HUES48 (cell line): ENCODE data around the gene ATXN7L2.

Experiments used
- H3K27ac ChIP-seq: one replicate; pipeline ENCODE4 v1.7.0; 2013; ENCODE audit warnings: low read depth, low read length, inconsistent platforms
- H3K27me3 ChIP-seq: 2 replicates; pipeline ENCODE4 v1.6.1; 2013; ENCODE audit warnings: mild to moderate bottlenecking, low read length; ENCODE audit not compliant: control insufficient read depth, insufficient read depth
- H3K36me3 ChIP-seq: 2 replicates; pipeline ENCODE4 v1.6.1; 2013; ENCODE audit warnings: low read length; ENCODE audit not compliant: control insufficient read depth, insufficient read depth
- H3K4me1 ChIP-seq: 2 replicates; pipeline ENCODE4 v1.6.1; 2013; ENCODE audit warnings: mild to moderate bottlenecking, low read length; ENCODE audit not compliant: control insufficient read depth, insufficient read depth
- H3K4me3 ChIP-seq: 2 replicates; pipeline ENCODE4 v1.5.1; 2013; ENCODE audit warnings: mild to moderate bottlenecking, low read depth, low read length
- H3K9ac ChIP-seq: 2 replicates; pipeline ENCODE4 v1.6.1; 2013; ENCODE audit warnings: mild to moderate bottlenecking, low read depth, low read length, moderate library complexity
- H3K9me3 ChIP-seq: 2 replicates; pipeline ENCODE4 v1.6.1; 2013; ENCODE audit warnings: low read length; ENCODE audit not compliant: control insufficient read depth, insufficient read depth

Gene ATXN7L2

GRCh38 chr1:109513110-109513710 is 29.5 kb downstream of the ATXN7L2 start:
- Histone ChIP-seq H3K4me3 (no peak overlapping the region), H3K27ac (no peak overlapping the region), H3K27me3 (peaks cover 33% of the 10 kb centered on the region)

DNA sequence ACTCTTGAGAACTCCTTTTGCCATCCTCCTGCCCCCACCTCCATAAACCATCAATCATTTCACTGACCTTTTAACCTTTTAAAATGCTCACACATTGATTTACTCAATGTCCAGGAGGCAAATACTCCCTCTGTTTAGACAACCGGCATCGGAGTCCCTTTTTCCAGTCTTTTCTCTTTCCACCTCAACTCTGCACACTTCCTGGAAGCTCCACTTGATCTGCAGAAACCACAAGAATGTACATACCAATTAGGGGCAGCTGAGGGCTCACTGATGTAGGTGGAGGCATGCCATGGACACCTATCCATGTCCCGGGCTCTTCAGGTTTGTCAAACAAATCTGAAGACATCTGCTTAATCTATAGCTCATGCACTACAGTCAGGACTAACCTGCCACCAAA is 31.1 kb downstream of the ATXN7L2 start:
- Histone ChIP-seq H3K4me1 (peaks cover 5% of the 10 kb centered on the region), H3K27me3 (peaks cover 20% of the 10 kb centered on the region), H3K27ac (no peak overlapping the region), H3K9ac (no peak overlapping the region), H3K4me3 (no peak overlapping the region), H3K36me3 (no peaks in the 10 kb centered on the region), H3K9me3 (no peaks in the 10 kb centered on the region)

More at GRCh38 chr1:109513110-109513710, 29.5 kb downstream of the ATXN7L2 start:
- Histone ChIP-seq H3K9me3 (no peaks in the 10 kb centered on the region), H3K9ac (no peak overlapping the region), H3K4me1 (peaks cover 5% of the 10 kb centered on the region), H3K36me3 (no peaks in the 10 kb centered on the region)

DNA sequence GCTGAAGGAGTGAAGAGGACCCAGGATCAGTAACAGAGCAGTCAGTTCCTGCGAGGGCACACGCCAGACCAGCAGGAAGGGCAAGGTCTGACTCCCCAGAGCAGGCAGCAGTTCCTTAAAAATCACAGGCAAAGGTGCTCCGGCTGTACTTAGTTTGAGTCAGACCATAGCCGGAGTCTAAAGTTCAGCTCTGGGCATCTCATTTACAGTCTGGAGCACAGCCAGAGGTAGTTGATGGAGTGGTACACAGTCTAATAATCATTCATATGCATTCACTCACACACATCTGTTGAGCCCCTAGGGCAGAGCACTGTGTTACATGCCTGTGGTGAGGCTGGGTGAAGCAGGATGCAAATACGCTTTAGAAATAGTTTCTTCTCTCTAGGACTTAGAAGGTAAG is 33.2 kb downstream of the ATXN7L2 start:
- Histone ChIP-seq H3K27ac (no peak overlapping the region), H3K4me3 (no peak overlapping the region), H3K27me3 (no peaks in the 10 kb centered on the region), H3K9me3 (no peaks in the 10 kb centered on the region), H3K9ac (no peak overlapping the region), H3K4me1 (no peaks in the 10 kb centered on the region), H3K36me3 (no peaks in the 10 kb centered on the region)

- Histone ChIP-seq H3K9me3 (no peaks in the 10 kb centered on the region), H3K4me1 (no peaks in the 10 kb centered on the region), H3K9ac (no peak overlapping the region), H3K27me3 (no peaks in the 10 kb centered on the region), H3K36me3 (no peaks in the 10 kb centered on the region), H3K27ac (no peak overlapping the region), H3K4me3 (no peak overlapping the region)
Measured at GRCh38 chr1:109517337-109517736, 33.6 kb downstream of the ATXN7L2 start.

DNA sequence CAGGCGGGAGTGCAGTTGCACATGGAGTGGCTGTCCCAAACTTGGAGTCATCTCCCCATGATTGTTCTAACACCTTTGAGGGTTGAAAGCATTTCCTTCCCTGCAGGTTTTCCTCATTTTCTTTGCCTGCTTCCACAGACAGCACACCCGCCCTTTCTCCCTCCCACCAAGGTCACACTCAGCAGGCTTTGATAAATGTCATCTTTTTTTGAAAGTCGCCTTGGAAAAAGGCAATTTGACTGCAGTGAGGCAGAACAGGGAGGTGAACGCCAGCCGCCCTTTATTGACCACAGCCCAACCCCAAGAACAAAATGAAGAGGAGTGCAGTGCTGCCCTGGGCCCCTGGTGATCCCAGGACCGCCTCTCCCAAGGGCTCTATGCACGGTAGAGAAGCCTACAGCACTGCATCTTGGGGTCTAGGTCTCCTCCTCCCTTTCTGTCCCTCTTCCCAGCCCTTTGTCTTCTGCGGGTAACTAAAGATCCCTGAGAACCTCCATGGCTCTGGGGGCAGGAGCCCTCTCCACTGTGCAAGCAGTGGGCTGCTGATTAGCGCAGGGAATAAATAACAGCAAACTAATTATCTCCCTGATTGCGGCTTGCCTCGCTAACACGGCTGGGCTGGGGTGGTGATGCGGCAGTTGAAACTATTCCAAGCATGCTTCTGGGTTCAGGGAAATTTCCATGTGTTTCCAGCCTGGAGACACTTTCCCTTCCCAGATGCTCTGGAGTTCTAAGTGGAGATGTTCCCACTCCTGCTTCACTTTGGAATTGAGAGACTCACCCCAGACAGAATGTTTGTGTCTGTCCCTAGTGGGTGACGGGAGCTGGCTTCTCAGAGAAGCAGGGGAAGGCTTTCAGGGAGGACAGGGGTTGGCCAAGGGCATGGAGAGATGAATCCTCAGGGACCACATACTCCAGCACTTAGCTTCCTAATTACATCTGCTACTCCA is 37.6 kb downstream of the ATXN7L2 start:
- no peak overlapping the region for H3K27ac ChIP-seq
- H3K4me1 ChIP-seq = no peaks in the 10 kb centered on the region
- no peaks in the 10 kb centered on the region for H3K36me3 ChIP-seq
- no peak overlapping the region for H3K9ac ChIP-seq
- no peak overlapping the region for H3K4me3 ChIP-seq
- no peaks in the 10 kb centered on the region for H3K9me3 ChIP-seq
- H3K27me3 ChIP-seq = no peaks in the 10 kb centered on the region

GRCh38 chr1:109522026-109522425 is 38.3 kb downstream of the ATXN7L2 start:
- Histone ChIP-seq H3K9ac (no peak overlapping the region), H3K36me3 (no peaks in the 10 kb centered on the region), H3K9me3 (no peaks in the 10 kb centered on the region)

DNA sequence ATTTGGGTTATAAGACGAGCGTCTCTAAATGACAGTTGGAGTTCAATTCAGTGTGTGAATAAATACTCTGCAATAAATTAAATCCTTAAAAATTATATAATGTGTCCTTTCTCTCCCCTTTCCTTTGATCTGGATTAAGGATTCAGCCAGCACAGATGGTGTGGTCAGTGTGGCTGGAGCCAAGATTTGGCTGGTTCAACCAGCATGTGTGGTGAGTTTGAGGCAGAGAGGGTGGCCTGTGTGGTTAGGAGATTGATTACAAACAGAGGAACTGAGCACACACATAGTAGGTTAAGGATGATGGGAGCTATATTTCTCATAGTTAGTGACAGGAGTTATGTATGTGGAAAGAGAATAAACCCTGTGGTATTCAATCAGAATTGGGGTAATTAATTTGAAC is 40.0 kb downstream of the ATXN7L2 start:
- no peak overlapping the region for H3K4me3 ChIP-seq
- H3K27me3 ChIP-seq = no peaks in the 10 kb centered on the region
- H3K9ac ChIP-seq = no peak overlapping the region
- H3K36me3 ChIP-seq = no peaks in the 10 kb centered on the region
- no peak overlapping the region for H3K27ac ChIP-seq
- no peaks in the 10 kb centered on the region for H3K4me1 ChIP-seq
- H3K9me3 ChIP-seq = no peaks in the 10 kb centered on the region

More at GRCh38 chr1:109522026-109522425, 38.3 kb downstream of the ATXN7L2 start:
- H3K27ac ChIP-seq = no peak overlapping the region
- no peaks in the 10 kb centered on the region for H3K4me1 ChIP-seq
- no peak overlapping the region for H3K4me3 ChIP-seq
- H3K27me3 ChIP-seq = no peaks in the 10 kb centered on the region

DNA sequence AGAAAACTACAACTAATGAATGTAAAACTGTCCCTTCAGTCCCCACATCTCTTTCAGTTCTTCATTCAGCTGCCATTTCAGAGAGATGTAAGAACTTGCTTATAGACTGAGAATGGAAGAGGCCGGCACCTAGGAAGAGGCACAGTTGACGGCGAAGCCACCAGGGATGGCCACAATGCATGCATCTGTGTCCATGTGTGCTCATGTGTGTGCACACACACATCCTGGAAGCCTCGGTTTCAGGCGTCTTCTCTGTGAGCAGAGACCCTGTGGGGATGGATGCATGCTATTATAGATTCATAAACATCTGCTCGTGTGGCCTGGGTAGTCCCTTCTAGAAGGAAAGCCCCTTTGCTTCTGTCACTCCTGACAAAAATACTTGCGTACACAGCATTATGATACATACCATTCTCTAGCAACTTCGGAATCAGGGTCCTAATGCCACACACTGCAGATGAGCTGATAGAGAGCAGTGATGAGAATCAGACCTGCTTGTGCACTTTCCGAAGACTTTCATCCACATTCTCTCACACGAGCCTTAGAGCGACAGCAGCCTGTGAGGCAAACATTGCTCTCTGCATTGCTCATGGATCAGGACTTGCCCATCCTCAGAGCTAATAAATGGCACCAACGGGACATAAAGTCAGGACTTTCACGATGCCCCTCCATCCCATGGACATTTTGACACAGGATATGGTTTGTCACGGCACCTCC is 43.5 kb downstream of the ATXN7L2 start:
- no peaks in the 10 kb centered on the region for H3K27me3 ChIP-seq
- H3K4me3 ChIP-seq = no peak overlapping the region
- H3K36me3 ChIP-seq = no peaks in the 10 kb centered on the region
- no peak overlapping the region for H3K9ac ChIP-seq
- H3K9me3 ChIP-seq = no peaks in the 10 kb centered on the region
- no peak overlapping the region for H3K27ac ChIP-seq
- H3K4me1 ChIP-seq = 0 out of 2 replicates have a peak, but pooled peaks cover 3% of the 10 kb centered on the region

DNA sequence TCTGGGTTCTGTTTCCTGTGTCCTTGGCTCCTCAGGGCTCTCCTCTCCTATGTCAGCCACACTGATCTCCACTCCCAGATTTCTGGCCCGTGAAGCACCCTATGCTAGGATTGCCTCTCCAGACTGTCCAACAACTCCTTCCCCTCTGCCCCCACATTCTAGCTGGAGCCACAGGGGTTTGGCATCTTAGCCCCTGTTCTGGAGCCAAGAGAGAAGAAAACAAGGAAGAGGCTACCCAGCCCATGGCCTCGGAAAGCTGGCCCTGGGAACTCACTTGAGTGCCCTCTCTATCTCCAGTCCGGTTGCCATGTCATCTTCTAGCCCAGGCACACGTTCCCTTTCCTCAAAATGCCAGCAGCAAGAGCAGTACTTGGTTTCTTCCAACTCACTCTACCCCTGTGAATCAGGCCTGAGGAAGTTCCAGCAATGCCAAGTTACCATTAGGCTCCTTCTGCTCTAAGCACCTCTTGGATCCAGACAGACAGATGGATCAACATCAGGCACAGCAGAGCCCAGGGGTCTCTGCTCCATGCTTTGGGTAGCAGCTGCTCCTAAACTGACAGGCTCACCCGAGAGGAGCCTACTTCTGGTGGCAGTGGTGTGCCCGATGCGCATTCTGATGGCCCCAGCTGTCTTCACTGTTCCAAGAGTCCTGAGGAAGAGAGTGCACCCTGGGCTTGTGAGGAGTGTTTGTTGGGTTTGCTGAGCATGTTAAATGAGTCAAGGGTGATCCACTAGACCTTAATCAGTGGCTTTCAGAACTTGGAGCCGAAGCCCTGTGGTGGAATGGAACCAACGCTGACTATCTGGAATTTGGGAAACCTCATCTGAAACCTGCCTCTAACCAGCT is 44.4 kb downstream of the ATXN7L2 start:
- peaks cover 6% of the 10 kb centered on the region; the same call in 1 of the 2 replicates for H3K4me1 ChIP-seq
- no peaks in the 10 kb centered on the region for H3K9me3 ChIP-seq
- H3K27me3 ChIP-seq = no peaks in the 10 kb centered on the region
- H3K27ac ChIP-seq = no peak overlapping the region
- no peaks in the 10 kb centered on the region for H3K36me3 ChIP-seq
- H3K9ac ChIP-seq = no peak overlapping the region
- no peak overlapping the region for H3K4me3 ChIP-seq

- Histone ChIP-seq H3K9me3 (no peaks in the 10 kb centered on the region), H3K27me3 (no peaks in the 10 kb centered on the region), H3K4me3 (no peak overlapping the region), H3K4me1 (peaks cover 6% of the 10 kb centered on the region; the same call in 1 of the 2 replicates), H3K36me3 (no peaks in the 10 kb centered on the region), H3K27ac (no peak overlapping the region), H3K9ac (no peak overlapping the region)
Measured at GRCh38 chr1:109528712-109529111, 45.0 kb downstream of the ATXN7L2 start.
